SK-N-MC (cell line): ENCODE data around the gene ARSB.

Experiments used
- EZH2 ChIP-seq: fragments of 200-600 bp; sonication (generic); IDR thresholded peaks from one replicate; pipeline ENCODE4 v1.6.1; 2017; ENCODE audit warnings: antibody characterized with exemption
- POLR2AphosphoS5 ChIP-seq: IDR thresholded peaks from 2 replicates; pipeline ENCODE4 v1.6.1; 2012; ENCODE audit warnings: mild to moderate bottlenecking, low read depth, low read length, borderline replicate concordance

DNA sequence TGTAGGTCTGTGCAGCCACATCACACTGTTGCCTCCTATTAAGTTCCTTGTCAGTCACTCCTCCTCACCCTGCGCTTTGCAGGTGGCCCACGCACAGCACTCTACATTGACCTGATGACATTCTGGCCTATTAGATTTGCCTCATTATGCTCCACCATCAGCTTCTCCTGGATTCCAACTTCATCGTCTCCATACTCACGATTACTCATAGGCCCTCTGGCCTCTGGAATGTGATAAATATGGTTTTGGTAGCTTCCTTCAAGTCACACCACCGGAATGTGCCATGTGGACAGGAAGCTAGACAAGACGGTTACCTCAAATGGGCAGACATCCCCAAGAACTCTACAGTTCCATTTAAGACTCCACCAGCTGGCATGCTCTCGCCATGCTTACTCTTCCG is 178.6 kb downstream of the ARSB start:
- TF ChIP-seq EZH2 (no peak), POLR2AphosphoS5 (no peak)
